Osteocyte (in vitro differentiated cells): ENCODE measurements around the gene GDF10. TPM values are rescaled to one million over a fixed set of nuclear protein-coding genes. Genes with fewer than 3 reads are reported as not detected.

Experiments
- DNase-seq: peaks from one replicate; pipeline ENCODE4 v3.0.0; 2021; ENCODE audit warnings: mixed read lengths; ENCODE audit not compliant: unreplicated experiment; ENCODE audit errors: extremely low spot score
- H3K27ac Mint-ChIP-seq: one replicate; pipeline ENCODE4 v1.8.0; 2021; ENCODE audit warnings: mild to moderate bottlenecking, mixed read lengths; ENCODE audit not compliant: unreplicated experiment
- H3K27me3 Mint-ChIP-seq: one replicate; pipeline ENCODE4 v1.8.0; 2021; ENCODE audit warnings: mixed read lengths; ENCODE audit not compliant: unreplicated experiment
- H3K36me3 Mint-ChIP-seq: one replicate; pipeline ENCODE4 v1.8.0; 2021; ENCODE audit warnings: mixed read lengths; ENCODE audit not compliant: unreplicated experiment
- H3K4me1 Mint-ChIP-seq: one replicate; pipeline ENCODE4 v1.8.0; 2021; ENCODE audit warnings: mixed read lengths; ENCODE audit not compliant: unreplicated experiment
- H3K4me3 Mint-ChIP-seq: one replicate; pipeline ENCODE4 v1.8.0; 2021; ENCODE audit warnings: mild to moderate bottlenecking, moderate library complexity, mixed read lengths; ENCODE audit not compliant: unreplicated experiment
- H3K9me3 Mint-ChIP-seq: one replicate; pipeline ENCODE4 v1.8.0; 2021; ENCODE audit warnings: mixed read lengths; ENCODE audit not compliant: unreplicated experiment
- total RNA-seq: library from RNA; stranded (reverse); gene quantifications from 2 replicates; pipeline ENCODE4 v1.2.1, GENCODE V29; 2021
- TF ChIP-seq, protein P1 (sequence below): fragments of 200-600 bp; sonication (generic); IDR thresholded peaks from 2 replicates; pipeline ENCODE4 v1.5.0; 2021; ENCODE audit warnings: antibody characterized with exemption, mild to moderate bottlenecking, moderate library complexity

Gene GDF10
- total RNA-seq, 1 donor from 2014 or later: not detected

DNA sequence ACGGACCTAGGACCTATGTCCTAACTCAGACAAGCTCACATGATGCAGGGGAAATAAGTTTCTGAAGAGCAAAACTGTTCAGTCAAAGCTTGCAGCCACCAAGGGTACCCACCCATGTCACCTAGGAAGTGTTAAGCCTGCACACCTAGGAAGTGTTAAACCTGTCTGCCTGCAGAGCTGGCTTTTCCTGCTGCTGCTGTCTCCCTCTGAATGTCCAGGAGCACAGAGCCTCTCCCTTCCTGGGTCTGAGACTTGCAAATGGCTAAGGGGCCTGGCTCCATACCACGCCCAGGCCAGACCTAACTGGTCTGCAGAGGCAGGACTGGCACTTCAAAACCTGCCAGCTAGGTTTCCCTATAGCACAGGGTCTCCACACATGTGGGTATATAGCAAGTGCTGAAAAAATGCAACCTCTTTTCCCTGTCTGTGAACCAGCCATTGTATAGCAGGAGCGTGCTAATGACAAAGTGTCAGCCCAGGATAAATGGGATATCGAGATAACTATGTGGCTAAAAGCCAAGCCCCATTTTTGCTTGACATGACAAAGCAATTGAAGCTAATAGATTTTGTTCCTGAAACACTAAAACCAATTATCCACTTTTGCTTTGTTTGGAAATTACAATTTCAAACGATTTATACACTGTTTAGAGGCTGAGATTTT lies 23.8 kb downstream of the GDF10 start:
- no peaks in the 10 kb centered on the region for H3K4me1 Mint-ChIP-seq

DNA sequence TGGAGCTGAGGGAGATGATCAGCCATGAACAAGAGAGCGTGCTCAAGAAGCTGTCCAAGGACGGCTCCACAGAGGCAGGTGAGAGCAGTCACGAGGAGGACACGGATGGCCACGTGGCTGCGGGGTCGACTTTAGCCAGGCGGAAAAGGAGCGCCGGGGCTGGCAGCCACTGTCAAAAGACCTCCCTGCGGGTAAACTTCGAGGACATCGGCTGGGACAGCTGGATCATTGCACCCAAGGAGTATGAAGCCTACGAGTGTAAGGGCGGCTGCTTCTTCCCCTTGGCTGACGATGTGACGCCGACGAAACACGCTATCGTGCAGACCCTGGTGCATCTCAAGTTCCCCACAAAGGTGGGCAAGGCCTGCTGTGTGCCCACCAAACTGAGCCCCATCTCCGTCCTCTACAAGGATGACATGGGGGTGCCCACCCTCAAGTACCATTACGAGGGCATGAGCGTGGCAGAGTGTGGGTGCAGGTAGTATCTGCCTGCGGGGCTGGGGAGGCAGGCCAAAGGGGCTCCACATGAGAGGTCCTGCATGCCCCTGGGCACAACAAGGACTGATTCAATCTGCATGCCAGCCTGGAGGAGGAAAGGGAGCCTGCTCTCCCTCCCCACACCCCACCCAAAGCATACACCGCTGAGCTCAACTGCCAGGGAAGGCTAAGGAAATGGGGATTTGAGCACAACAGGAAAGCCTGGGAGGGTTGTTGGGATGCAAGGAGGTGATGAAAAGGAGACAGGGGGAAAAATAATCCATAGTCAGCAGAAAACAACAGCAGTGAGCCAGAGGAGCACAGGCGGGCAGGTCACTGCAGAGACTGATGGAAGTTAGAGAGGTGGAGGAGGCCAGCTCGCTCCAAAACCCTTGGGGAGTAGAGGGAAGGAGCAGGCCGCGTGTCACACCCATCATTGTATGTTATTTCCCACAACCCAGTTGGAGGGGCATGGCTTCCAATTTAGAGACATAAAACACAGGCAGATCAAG lies 25.6 kb downstream of the GDF10 start:
- Mint-ChIP-seq H3K9me3 (no peaks in the 10 kb centered on the region), H3K4me1 (no peaks in the 10 kb centered on the region), H3K27me3 (peaks cover 23% of the 10 kb centered on the region), H3K4me3 (no peak overlapping the region), H3K36me3 (no peaks in the 10 kb centered on the region), H3K27ac (no peak overlapping the region)
- DNase-seq: no peak
- TF ChIP-seq, protein P1, sequence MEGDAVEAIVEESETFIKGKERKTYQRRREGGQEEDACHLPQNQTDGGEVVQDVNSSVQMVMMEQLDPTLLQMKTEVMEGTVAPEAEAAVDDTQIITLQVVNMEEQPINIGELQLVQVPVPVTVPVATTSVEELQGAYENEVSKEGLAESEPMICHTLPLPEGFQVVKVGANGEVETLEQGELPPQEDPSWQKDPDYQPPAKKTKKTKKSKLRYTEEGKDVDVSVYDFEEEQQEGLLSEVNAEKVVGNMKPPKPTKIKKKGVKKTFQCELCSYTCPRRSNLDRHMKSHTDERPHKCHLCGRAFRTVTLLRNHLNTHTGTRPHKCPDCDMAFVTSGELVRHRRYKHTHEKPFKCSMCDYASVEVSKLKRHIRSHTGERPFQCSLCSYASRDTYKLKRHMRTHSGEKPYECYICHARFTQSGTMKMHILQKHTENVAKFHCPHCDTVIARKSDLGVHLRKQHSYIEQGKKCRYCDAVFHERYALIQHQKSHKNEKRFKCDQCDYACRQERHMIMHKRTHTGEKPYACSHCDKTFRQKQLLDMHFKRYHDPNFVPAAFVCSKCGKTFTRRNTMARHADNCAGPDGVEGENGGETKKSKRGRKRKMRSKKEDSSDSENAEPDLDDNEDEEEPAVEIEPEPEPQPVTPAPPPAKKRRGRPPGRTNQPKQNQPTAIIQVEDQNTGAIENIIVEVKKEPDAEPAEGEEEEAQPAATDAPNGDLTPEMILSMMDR: no peak

More for the DNA sequence above, 23.8 kb downstream of the GDF10 start:
- H3K36me3 Mint-ChIP-seq: no peaks in the 10 kb centered on the region
- TF ChIP-seq, protein P1: no peak
- H3K27ac Mint-ChIP-seq: no peak overlapping the region
- H3K9me3 Mint-ChIP-seq: no peaks in the 10 kb centered on the region
- peaks cover 30% of the 10 kb centered on the region for H3K27me3 Mint-ChIP-seq
- DNase-seq: no peak
- H3K4me3 Mint-ChIP-seq: no peak overlapping the region

DNA sequence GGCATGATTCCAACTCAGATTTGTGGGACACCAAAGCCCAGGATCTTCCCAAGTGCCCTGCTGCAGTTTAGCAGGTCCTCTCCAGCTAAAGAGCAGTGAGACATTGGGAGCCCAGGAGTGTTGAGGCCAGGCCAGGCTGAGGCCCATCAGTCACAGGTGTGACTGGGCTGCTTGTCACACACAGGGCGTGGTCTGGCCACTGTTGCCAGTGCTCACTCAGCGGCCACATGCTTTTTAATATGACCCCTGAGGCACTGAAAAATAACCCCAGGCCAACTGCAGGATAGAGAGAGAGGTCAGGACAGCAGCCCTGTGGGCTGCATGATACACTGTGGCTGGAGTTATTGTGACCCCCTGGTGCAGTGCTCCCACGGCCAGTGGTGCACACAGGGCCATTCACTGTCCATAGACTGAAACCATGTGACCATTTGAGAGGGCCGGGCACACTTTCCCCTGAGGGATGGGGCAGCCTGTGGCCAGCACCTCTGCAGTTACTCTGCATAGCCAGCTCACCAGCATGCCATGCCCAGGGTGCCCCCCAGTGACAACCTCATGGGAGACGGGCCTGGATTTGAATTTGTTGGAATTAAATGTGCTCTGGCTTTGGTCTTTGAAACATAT lies 26.4 kb downstream of the GDF10 start:
- peaks cover 16% of the 10 kb centered on the region for H3K27me3 Mint-ChIP-seq
- H3K4me1 Mint-ChIP-seq: no peaks in the 10 kb centered on the region
- DNase-seq: no peak
- no peak overlapping the region for H3K27ac Mint-ChIP-seq
- TF ChIP-seq, protein P1: no peak
- H3K36me3 Mint-ChIP-seq: no peaks in the 10 kb centered on the region
- no peaks in the 10 kb centered on the region for H3K9me3 Mint-ChIP-seq
- H3K4me3 Mint-ChIP-seq: no peak overlapping the region

DNA sequence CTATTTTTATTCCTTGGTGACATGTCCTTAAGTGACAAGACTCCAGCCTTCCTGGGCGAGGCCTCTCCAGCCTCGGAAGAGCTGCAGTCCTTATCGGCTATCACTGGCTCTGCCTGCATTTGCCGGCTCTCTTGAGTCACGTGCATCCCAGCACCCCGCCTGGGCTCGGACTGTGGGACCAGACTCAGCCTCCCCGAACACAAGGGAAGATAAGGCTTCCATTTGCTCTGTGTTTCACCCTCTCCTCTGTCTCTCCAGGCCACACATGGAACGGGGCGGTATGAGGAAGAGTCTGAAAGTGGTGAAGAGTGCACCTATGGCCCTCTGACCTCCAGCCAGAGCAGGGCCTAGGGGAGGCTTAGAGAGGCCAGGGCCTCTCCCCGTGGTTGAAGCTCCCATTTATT lies 26.9 kb downstream of the GDF10 start:
- peaks cover 11% of the 10 kb centered on the region for H3K27me3 Mint-ChIP-seq

More for the DNA sequence above, 26.9 kb downstream of the GDF10 start:
- no peak overlapping the region for H3K4me3 Mint-ChIP-seq
- H3K9me3 Mint-ChIP-seq: no peaks in the 10 kb centered on the region
- no peaks in the 10 kb centered on the region for H3K4me1 Mint-ChIP-seq
- H3K36me3 Mint-ChIP-seq: no peaks in the 10 kb centered on the region
- TF ChIP-seq, protein P1: no peak
- DNase-seq: no peak
- no peak overlapping the region for H3K27ac Mint-ChIP-seq
